ENCODE data around the gene SMARCA2. TPM values are rescaled to one million over a fixed set of nuclear protein-coding genes. Genes with fewer than 3 reads are reported as not detected.

Gene SMARCA2
- total RNA-seq, 1 donor from 2014 or later, result 238 TPM

GRCh38 chr9:2039294-2040180 lies 24.4 kb downstream of the SMARCA2 start:
- Mint-ChIP-seq H3K36me3 (ENCODE audit: low read depth) (peaks cover 75% of the 10 kb centered on the region), H3K4me3 (no peak overlapping the region), H3K9me3 (no peaks in the 10 kb centered on the region), H3K27me3 (no peaks in the 10 kb centered on the region), H3K4me1 (peaks cover 43% of the 10 kb centered on the region), H3K27ac (no peak overlapping the region)
- ATAC-seq (ENCODE audit: low read depth) (no peak), DNase-seq (no peak)
- intact Hi-C loops (cut with micrococcal nuclease), result no loop called here
- TF ChIP-seq, protein P1, sequence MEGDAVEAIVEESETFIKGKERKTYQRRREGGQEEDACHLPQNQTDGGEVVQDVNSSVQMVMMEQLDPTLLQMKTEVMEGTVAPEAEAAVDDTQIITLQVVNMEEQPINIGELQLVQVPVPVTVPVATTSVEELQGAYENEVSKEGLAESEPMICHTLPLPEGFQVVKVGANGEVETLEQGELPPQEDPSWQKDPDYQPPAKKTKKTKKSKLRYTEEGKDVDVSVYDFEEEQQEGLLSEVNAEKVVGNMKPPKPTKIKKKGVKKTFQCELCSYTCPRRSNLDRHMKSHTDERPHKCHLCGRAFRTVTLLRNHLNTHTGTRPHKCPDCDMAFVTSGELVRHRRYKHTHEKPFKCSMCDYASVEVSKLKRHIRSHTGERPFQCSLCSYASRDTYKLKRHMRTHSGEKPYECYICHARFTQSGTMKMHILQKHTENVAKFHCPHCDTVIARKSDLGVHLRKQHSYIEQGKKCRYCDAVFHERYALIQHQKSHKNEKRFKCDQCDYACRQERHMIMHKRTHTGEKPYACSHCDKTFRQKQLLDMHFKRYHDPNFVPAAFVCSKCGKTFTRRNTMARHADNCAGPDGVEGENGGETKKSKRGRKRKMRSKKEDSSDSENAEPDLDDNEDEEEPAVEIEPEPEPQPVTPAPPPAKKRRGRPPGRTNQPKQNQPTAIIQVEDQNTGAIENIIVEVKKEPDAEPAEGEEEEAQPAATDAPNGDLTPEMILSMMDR (IDR thresholded peaks at IDR 0.05), result no peak
- CTCF ChIA-PET, result no interaction called here
- POLR2A ChIA-PET, result no interaction called here

- Mint-ChIP-seq H3K27ac (no peak overlapping the region), H3K27me3 (no peaks in the 10 kb centered on the region), H3K36me3 (ENCODE audit: low read depth) (peaks cover 80% of the 10 kb centered on the region), H3K4me3 (no peak overlapping the region), H3K4me1 (peaks cover 51% of the 10 kb centered on the region), H3K9me3 (no peaks in the 10 kb centered on the region)
- POLR2A ChIA-PET, result interaction anchor here (5.6 kb wide), 1 partner anchor 24 kb away, joined by 56 read pairs; the partner anchor contains the start of gene SMARCA2
- CTCF ChIA-PET, result no interaction called here
- no peak for ATAC-seq (ENCODE audit: low read depth)
- DNase-seq, result no peak
- TF ChIP-seq, protein P1 (IDR thresholded peaks at IDR 0.05), result no peak
- intact Hi-C loops (cut with micrococcal nuclease), result no loop called here
Measured at GRCh38 chr9:2040828-2041227, 25.7 kb downstream of the SMARCA2 start.

- intact Hi-C loops (cut with micrococcal nuclease), result no loop called here
- peaks cover 74% of the 10 kb centered on the region for H3K36me3 Mint-ChIP-seq (ENCODE audit: low read depth)
- no peak overlapping the region for H3K4me3 Mint-ChIP-seq
- POLR2A ChIA-PET, result interaction anchor here (0.7 to 5.6 kb wide), 2 partner anchors 25 to 28 kb away, joined by 3 to 56 read pairs; partner anchors contain the start of gene SMARCA2
- no peaks in the 10 kb centered on the region for H3K9me3 Mint-ChIP-seq
- peaks cover 51% of the 10 kb centered on the region for H3K4me1 Mint-ChIP-seq
- CTCF ChIA-PET, result no interaction called here
- no peak for DNase-seq
- TF ChIP-seq, protein P1 (IDR thresholded peaks at IDR 0.05), result no peak
- ATAC-seq (ENCODE audit: low read depth), result no peak
- H3K27me3 Mint-ChIP-seq, result no peaks in the 10 kb centered on the region
- peak overlapping the region; percentile 66 for H3K27ac Mint-ChIP-seq
Measured at GRCh38 chr9:2041736-2042135, 26.6 kb downstream of the SMARCA2 start.

DNA sequence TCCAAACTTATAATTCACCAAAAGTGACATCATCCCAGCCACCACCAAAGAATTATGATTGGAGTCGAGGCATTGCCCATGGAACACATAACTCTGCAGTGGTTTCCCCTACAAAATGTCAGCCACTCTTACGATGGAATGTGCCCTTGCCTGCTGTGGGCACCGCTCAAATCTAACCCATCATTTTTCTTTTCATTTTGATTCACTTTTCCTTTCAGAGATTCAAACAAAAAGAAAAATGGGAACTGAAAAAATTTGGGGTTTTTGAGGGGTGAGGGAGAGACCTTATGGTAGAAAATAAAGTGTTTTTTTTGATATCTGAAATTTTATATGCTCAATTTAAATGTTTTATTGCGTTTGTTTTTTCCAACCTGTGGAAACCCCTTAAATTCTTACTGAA lies 28.1 kb downstream of the SMARCA2 start:
- CTCF ChIA-PET, result no interaction called here
- Mint-ChIP-seq H3K9me3 (no peaks in the 10 kb centered on the region), H3K4me3 (peak overlapping the region; percentile 70), H3K27me3 (no peaks in the 10 kb centered on the region), H3K27ac (peak overlapping the region; percentile 90), H3K36me3 (ENCODE audit: low read depth) (peaks cover 67% of the 10 kb centered on the region), H3K4me1 (peaks cover 45% of the 10 kb centered on the region)
- peak; percentile 41 for ATAC-seq (ENCODE audit: low read depth)
- no peak for DNase-seq
- TF ChIP-seq, protein P1 (IDR thresholded peaks at IDR 0.05), result no peak
- intact Hi-C loops (cut with micrococcal nuclease), result no loop called here
- POLR2A ChIA-PET, result interaction anchor here (1.3 to 5.6 kb wide), 3 partner anchors 11 to 163 kb away, joined by 3 to 56 read pairs (median 29); partner anchors contain the start of gene SMARCA2

DNA sequence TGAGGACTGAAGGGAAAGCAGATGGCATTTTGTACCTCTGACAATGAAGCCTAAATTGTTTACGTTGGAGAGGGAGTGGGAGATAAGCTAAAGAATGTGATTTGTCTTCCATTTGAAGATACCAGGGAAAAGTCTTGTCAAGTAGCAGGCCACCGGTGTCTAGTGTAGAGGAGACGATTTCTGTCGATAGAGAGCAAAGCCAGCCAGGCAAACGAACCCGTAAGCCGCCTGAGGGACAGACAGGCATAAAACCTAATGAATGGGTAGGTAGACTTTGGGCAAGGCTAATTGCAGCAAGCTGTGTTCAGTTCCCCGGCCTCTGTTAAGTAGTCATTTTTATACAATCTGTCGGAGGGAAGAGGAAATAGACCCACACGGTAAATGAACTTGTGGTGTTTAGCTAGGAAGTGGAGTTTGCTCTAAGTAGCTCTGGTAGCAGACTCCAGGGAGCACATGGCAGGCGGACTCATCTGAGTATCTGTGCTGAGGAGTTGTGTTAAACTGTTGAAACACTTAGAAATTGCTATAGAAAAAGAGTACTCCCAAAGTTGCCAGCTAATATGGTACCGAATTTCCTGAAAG lies 28.8 kb downstream of the SMARCA2 start:
- TF ChIP-seq, protein P1 (IDR thresholded peaks at IDR 0.05), result no peak
- H3K4me3 Mint-ChIP-seq, result peak overlapping the region; percentile 70
- H3K4me1 Mint-ChIP-seq, result peaks cover 44% of the 10 kb centered on the region
- intact Hi-C loops (cut with micrococcal nuclease), result loop anchor here (1.0 to 2.0 kb wide), 3 partner anchors 10 to 27 kb away; no protein-coding TSS in a partner anchor
- CTCF ChIA-PET, result interaction anchor here (1.0 kb wide), 1 partner anchor 10 kb away, joined by 4 read pairs; no protein-coding TSS in a partner anchor
- H3K27ac Mint-ChIP-seq, result peak overlapping the region; percentile 90
- H3K36me3 Mint-ChIP-seq (ENCODE audit: low read depth), result peaks cover 63% of the 10 kb centered on the region
- H3K9me3 Mint-ChIP-seq, result no peaks in the 10 kb centered on the region
- H3K27me3 Mint-ChIP-seq, result no peaks in the 10 kb centered on the region
- ATAC-seq (ENCODE audit: low read depth), result peak; percentile 79
- no peak for DNase-seq
- POLR2A ChIA-PET, result interaction anchor here (0.6 to 5.6 kb wide), 6 partner anchors 9 to 164 kb away, joined by 3 to 56 read pairs (median 4); partner anchors contain the start of gene SMARCA2

Measured in activated B cell treated with CpG ODN at 0.5 μM for 24 hours (primary cell).